ENCODE data around the gene RPTOR. TPM values are rescaled to one million over a fixed set of nuclear protein-coding genes. Genes with fewer than 3 reads are reported as not detected.

RPTOR gene
- total and polyA plus RNA-seq, 2 donors (not counting 3 experiments of a cell fraction or from before 2014, with no cell fraction given), result 10.7 to 41.8 TPM

DNA sequence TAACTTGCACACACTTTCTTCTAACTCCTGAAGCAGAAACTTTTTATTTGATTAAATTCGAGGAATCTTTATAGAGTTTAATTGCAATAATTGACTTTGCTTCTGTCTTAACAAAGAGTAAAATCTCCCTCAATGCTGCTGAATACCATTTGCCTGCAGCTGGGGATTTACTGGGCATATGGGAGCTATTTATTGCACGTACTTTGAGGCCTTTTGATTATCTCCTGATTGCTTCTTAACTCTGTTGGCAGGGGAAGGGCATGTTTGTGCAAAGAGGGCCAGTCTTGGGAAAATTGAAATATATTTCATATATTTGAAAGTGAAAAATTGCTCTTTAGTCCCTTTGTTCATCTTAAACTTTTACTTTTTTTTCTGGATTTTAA, 290.2 kb downstream of the RPTOR start:
- Histone ChIP-seq H3K4me1 (ENCODE audit: control insufficient read depth, extremely low read depth, insufficient read depth, low read length) (peaks cover 11% of the 10 kb centered on the region), H3K9me1 (replicated peaks; ENCODE audit: control insufficient read depth, extremely low read depth, insufficient read depth, low read length) (no peaks in the 10 kb centered on the region), H3K27me3 (ENCODE audit: control insufficient read depth in 2 of 2, insufficient read depth in 2 of 2, low read length in 2 of 2) (no peaks in the 10 kb centered on the region), H3K79me2 (ENCODE audit: control insufficient read depth, insufficient read depth, low read length) (no peaks in the 10 kb centered on the region), H3K4me3 (replicated peaks in 1 of 3; ENCODE audit: insufficient read depth in 1 of 3, low read depth in 1 of 3, low read length in 3 of 3) (no peak overlapping the region), H3K4me2 (ENCODE audit: insufficient read depth, low read length) (no peak overlapping the region), H4K20me1 (replicated peaks; ENCODE audit: control insufficient read depth, extremely low read depth, insufficient read depth, low read length) (no peaks in the 10 kb centered on the region), H3K9ac (replicated peaks; ENCODE audit: extremely low read depth, insufficient read depth, low read length) (no peak overlapping the region), H3K9me3 (replicated peaks; ENCODE audit: control insufficient read depth, insufficient read depth, low read length) (no peaks in the 10 kb centered on the region), H2AFZ (ENCODE audit: low read depth, low read length) (no peak overlapping the region), H3K36me3 (ENCODE audit: control insufficient read depth in 2 of 2, extremely low read depth in 1 of 2, insufficient read depth in 2 of 2, low read length in 2 of 2) (no peaks in the 10 kb centered on the region), H3K27ac (ENCODE audit: insufficient read depth, low read depth, low read length) (no peak overlapping the region)
- intact Hi-C loops (cut with micrococcal nuclease) (loop anchor here (10.0 kb wide), 1 partner anchor 290 kb away; the partner anchor contains the start of gene RPTOR), dilution Hi-C loops (cut with MboI; ENCODE audit: extremely low pct_ligation_motif_present, low sequenced_read_pairs) (no loop called here)
- POLR2A ChIA-PET, result no interaction called here
- CTCF ChIA-PET, result interaction anchor here (0.8 to 1.8 kb wide), 2 partner anchors 8 to 13 kb away, joined by 3 to 4 read pairs; no protein-coding TSS in a partner anchor
- FAIRE-seq, result no peak
- DNase-seq (ENCODE audit: low read depth, low spot score), result no peak
- no peak for TF ChIP-seq FOS (IDR thresholded peaks at IDR 0.05; ENCODE audit: borderline replicate concordance, insufficient read depth, low read length)
- no peak for TF ChIP-seq JUN (IDR thresholded peaks at IDR 0.05; ENCODE audit: borderline replicate concordance, insufficient read depth, insufficient read length, low read depth)
- TF ChIP-seq MYC (IDR thresholded peaks at IDR 0.05; ENCODE audit: low read depth, low read length), result no peak
- no peak for TF ChIP-seq EZH2 (IDR thresholded peaks at IDR 0.05; ENCODE audit: borderline replicate concordance, low read depth, low read length, severe bottlenecking)
- no peak for TF ChIP-seq GATA2 (IDR thresholded peaks at IDR 0.05; ENCODE audit: insufficient read depth, insufficient read length, low read depth, low read length)
- no peak for TF ChIP-seq POLR2AphosphoS5 (IDR thresholded peaks at IDR 0.05; ENCODE audit: insufficient read depth, low read depth, low read length)
- TF ChIP-seq POLR2A (IDR thresholded peaks at IDR 0.05; ENCODE audit: low read depth, low read length), result no peak
- TF ChIP-seq CTCF (IDR thresholded peaks at IDR 0.05; ENCODE audit: extremely low read depth in 1 of 2, insufficient read depth in 1 of 2, low read depth in 1 of 2, low read length in 2 of 2), result no peak
- TF ChIP-seq MAX (IDR thresholded peaks at IDR 0.05; ENCODE audit: insufficient read depth, insufficient read length), result no peak
- no TSS peak for BruUV-seq (replicated peaks)

Data from endothelial cell of umbilical vein (primary cell).